NCI-H2196 (cell line): ENCODE data around the gene PEA15.
A peak's percentile ranks its signal among the peaks of the same experiment; 100 is the strongest.

Source experiments
- DNase-seq: peaks from one replicate; lab custom pipeline; 2025; ENCODE audit not compliant: unreplicated experiment; lab: John Stamatoyannopoulos, UW

Gene PEA15

GRCh38 chr1:160207771-160208556 lies 2.8 kb downstream of the PEA15 start:
- DNase-seq, result no peak

- DNase-seq, result no peak
Observed at GRCh38 chr1:160208557-160209320, 3.6 kb downstream of the PEA15 start.

GRCh38 chr1:160209321-160210046 lies 4.3 kb downstream of the PEA15 start:
- DNase-seq, result no peak

- no peak for DNase-seq
Observed at GRCh38 chr1:160210561-160210960, 5.4 kb downstream of the PEA15 start.

- DNase-seq, result no peak
Observed at GRCh38 chr1:160211046-160211790, 6.0 kb downstream of the PEA15 start.

GRCh38 chr1:160214481-160215140 lies 9.4 kb downstream of the PEA15 start:
- no peak for DNase-seq

- no peak for DNase-seq
Observed at GRCh38 chr1:160216301-160216700, 11.1 kb downstream of the PEA15 start.

GRCh38 chr1:160217481-160218051 lies 12.4 kb downstream of the PEA15 start:
- no peak for DNase-seq

GRCh38 chr1:160219062-160219929 lies 14.1 kb downstream of the PEA15 start:
- peak; percentile 31 for DNase-seq

GRCh38 chr1:160220301-160220700 lies 15.1 kb downstream of the PEA15 start:
- no peak for DNase-seq

GRCh38 chr1:160221089-160221488 lies 15.9 kb downstream of the PEA15 start:
- DNase-seq, result no peak

GRCh38 chr1:160222546-160222945 lies 17.4 kb downstream of the PEA15 start:
- DNase-seq, result no peak

- DNase-seq, result no peak
Observed at GRCh38 chr1:160224606-160225005, 19.4 kb downstream of the PEA15 start.

- DNase-seq, result no peak
Observed at GRCh38 chr1:160225345-160225744, 20.2 kb downstream of the PEA15 start.

- no peak for DNase-seq
Observed at GRCh38 chr1:160226623-160227022, 21.4 kb downstream of the PEA15 start.

- no peak for DNase-seq
Observed at GRCh38 chr1:160227034-160227433, 21.9 kb downstream of the PEA15 start.

GRCh38 chr1:160227561-160227960 lies 22.4 kb downstream of the PEA15 start:
- DNase-seq, result no peak

GRCh38 chr1:160228431-160228830 lies 23.2 kb downstream of the PEA15 start:
- no peak for DNase-seq

- DNase-seq, result no peak
Observed at GRCh38 chr1:160232911-160233310, 27.7 kb downstream of the PEA15 start.
